ENCODE data around the gene PADI2. TPM values are rescaled to one million over a fixed set of nuclear protein-coding genes. Genes with fewer than 3 reads are reported as not detected.

Gene PADI2
- total and polyA plus RNA-seq, 2 donors (not counting 3 experiments of a cell fraction or from before 2014, with no cell fraction given) = not detected

DNA sequence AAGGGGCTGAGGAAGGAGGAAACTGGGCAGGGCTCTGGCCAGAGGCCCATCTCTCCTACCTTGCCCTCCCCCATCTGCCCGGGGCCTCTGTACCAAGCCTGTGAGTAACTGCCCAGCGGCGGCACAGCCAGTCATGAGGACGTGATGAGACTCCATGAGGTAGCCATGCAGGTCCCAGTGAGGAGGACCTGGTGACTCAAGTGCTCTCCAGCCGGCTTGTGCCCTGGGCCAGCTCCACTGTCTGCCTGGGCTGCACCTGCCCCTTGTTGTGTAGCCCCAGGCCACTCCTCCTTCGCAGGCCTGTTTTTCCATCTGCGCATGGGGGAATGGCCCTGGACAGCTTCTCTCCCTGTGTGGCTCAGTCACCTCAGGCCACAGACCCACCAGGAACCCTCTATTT lies 43.7 kb upstream of the PADI2 start:
- no peaks in the 10 kb centered on the region for H3K27me3 ChIP-seq (ENCODE audit: control insufficient read depth in 2 of 2, insufficient read depth in 2 of 2, low read length in 2 of 2)
- POLR2A ChIA-PET = no interaction called here
- no peak overlapping the region for H3K4me3 ChIP-seq (replicated peaks in 1 of 3; ENCODE audit: insufficient read depth in 1 of 3, low read depth in 1 of 3, low read length in 3 of 3)
- no peaks in the 10 kb centered on the region for H3K4me1 ChIP-seq (ENCODE audit: control insufficient read depth, extremely low read depth, insufficient read depth, low read length)
- no peaks in the 10 kb centered on the region for H3K9me1 ChIP-seq (replicated peaks; ENCODE audit: control insufficient read depth, extremely low read depth, insufficient read depth, low read length)
- BruUV-seq (replicated peaks) = no TSS peak
- no peaks in the 10 kb centered on the region for H4K20me1 ChIP-seq (replicated peaks; ENCODE audit: control insufficient read depth, extremely low read depth, insufficient read depth, low read length)
- TF ChIP-seq POLR2A (IDR thresholded peaks at IDR 0.05; ENCODE audit: low read depth, low read length) (no peak), FOS (IDR thresholded peaks at IDR 0.05; ENCODE audit: borderline replicate concordance, insufficient read depth, low read length) (no peak), GATA2 (IDR thresholded peaks at IDR 0.05; ENCODE audit: insufficient read depth, insufficient read length, low read depth, low read length) (no peak), MYC (IDR thresholded peaks at IDR 0.05; ENCODE audit: low read depth, low read length) (no peak), JUN (IDR thresholded peaks at IDR 0.05; ENCODE audit: borderline replicate concordance, insufficient read depth, insufficient read length, low read depth) (no peak), EZH2 (IDR thresholded peaks at IDR 0.05; ENCODE audit: borderline replicate concordance, low read depth, low read length, severe bottlenecking) (no peak), POLR2AphosphoS5 (IDR thresholded peaks at IDR 0.05; ENCODE audit: insufficient read depth, low read depth, low read length) (no peak)
- TF ChIP-seq, protein P1, sequence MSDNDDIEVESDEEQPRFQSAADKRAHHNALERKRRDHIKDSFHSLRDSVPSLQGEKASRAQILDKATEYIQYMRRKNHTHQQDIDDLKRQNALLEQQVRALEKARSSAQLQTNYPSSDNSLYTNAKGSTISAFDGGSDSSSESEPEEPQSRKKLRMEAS (IDR thresholded peaks at IDR 0.05; ENCODE audit: insufficient read depth, insufficient read length) = no peak
- TF ChIP-seq, protein P2, sequence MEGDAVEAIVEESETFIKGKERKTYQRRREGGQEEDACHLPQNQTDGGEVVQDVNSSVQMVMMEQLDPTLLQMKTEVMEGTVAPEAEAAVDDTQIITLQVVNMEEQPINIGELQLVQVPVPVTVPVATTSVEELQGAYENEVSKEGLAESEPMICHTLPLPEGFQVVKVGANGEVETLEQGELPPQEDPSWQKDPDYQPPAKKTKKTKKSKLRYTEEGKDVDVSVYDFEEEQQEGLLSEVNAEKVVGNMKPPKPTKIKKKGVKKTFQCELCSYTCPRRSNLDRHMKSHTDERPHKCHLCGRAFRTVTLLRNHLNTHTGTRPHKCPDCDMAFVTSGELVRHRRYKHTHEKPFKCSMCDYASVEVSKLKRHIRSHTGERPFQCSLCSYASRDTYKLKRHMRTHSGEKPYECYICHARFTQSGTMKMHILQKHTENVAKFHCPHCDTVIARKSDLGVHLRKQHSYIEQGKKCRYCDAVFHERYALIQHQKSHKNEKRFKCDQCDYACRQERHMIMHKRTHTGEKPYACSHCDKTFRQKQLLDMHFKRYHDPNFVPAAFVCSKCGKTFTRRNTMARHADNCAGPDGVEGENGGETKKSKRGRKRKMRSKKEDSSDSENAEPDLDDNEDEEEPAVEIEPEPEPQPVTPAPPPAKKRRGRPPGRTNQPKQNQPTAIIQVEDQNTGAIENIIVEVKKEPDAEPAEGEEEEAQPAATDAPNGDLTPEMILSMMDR (IDR thresholded peaks at IDR 0.05; ENCODE audit: extremely low read depth in 1 of 2, insufficient read depth in 1 of 2, low read depth in 1 of 2, low read length in 2 of 2) = no peak
- FAIRE-seq (no peak), DNase-seq (ENCODE audit: low read depth, low spot score) (no peak)
- H3K36me3 ChIP-seq (ENCODE audit: control insufficient read depth in 2 of 2, extremely low read depth in 1 of 2, insufficient read depth in 2 of 2, low read length in 2 of 2) = no peaks in the 10 kb centered on the region
- no peak overlapping the region for H3K27ac ChIP-seq (ENCODE audit: insufficient read depth, low read depth, low read length)
- CTCF ChIA-PET = no interaction called here
- H3K9ac ChIP-seq (replicated peaks; ENCODE audit: extremely low read depth, insufficient read depth, low read length) = no peak overlapping the region
- dilution Hi-C loops (cut with MboI; ENCODE audit: extremely low pct_ligation_motif_present, low sequenced_read_pairs) = no loop called here
- intact Hi-C loops (cut with micrococcal nuclease) = no loop called here
- H3K4me2 ChIP-seq (ENCODE audit: insufficient read depth, low read length) = no peak overlapping the region
- H3K79me2 ChIP-seq (ENCODE audit: control insufficient read depth, insufficient read depth, low read length) = no peaks in the 10 kb centered on the region
- H3K9me3 ChIP-seq (replicated peaks; ENCODE audit: control insufficient read depth, insufficient read depth, low read length) = no peaks in the 10 kb centered on the region
- H2AFZ ChIP-seq (ENCODE audit: low read depth, low read length) = no peak overlapping the region
